Breast epithelium (tissue), 3 donors: Measurements from ENCODE around the gene BICC1.

Source experiments
- CTCF ChIP-seq, 3 donors: fragments of 450-650 bp; IDR thresholded peaks; one replicate each; pipeline ENCODE4 v1.5.1; 2016 to 2017; ENCODE audit warnings: antibody characterized with exemption in 3 of 3, mild to moderate bottlenecking in 3 of 3, moderate library complexity in 3 of 3
- POLR2A ChIP-seq: fragments of 450-650 bp; IDR thresholded peaks from one replicate; pipeline ENCODE4 v1.6.1; 2016; ENCODE audit warnings: antibody characterized with exemption, mild to moderate bottlenecking, moderate library complexity

- no peak for TF ChIP-seq CTCF (IDR thresholded peaks at IDR 0.05)
- TF ChIP-seq POLR2A: no peak
Measured at GRCh38 chr10:58517491-58518355, 5.1 kb downstream of the BICC1 start.
